Measurements from ENCODE around the gene OR1F1. TPM values are rescaled to one million over a fixed set of nuclear protein-coding genes. Genes with fewer than 3 reads are reported as not detected.

OR1F1 gene
- total and polyA plus RNA-seq, 2 of the 8 experiments (the other 6 are each of a cell fraction or from before 2014, with no cell fraction given): 0.52 to 1.2 TPM

DNA sequence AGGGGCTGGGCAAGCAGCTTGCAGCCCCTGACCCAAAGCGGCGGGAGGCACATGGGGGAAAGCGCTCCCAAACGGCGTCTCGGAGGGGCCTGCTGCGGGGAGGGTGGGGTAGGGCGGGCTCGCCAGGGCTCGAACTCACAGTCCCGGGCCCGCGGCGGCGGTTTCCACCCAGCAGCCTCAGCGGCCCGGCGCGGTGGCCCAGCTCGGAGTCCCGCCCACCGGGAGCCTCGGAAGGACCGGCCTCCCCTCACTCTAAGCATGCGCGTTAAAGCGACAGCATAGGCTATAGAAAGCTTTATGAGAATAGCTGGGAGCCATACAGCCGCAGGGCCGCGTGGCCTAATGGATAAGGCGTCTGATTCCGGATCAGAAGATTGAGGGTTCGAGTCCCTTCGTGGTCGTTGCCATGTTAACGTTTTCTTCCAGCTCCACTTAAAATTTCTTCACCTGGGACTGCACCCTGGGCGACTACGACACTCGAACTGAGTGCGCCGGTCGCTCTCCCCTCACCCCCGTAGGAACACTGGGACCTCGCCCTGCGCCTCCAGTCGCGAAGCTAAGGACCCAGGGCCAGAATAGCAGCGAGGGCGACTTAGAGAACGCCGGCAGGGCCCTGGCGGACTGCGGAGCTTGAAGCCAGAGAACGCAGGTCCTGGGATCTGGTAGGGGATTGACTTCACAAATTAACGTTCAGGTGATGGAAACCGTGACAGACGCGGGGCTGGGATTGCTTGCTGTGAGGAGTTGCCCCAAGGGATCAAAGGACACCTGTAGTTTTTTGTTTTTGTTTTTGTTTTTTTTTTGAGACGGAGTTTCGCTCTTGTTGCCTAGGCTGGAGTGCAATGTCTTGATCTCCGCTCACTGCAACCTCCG, 37.4 kb upstream of the OR1F1 start:
- H3K23me2 ChIP-seq (ENCODE audit: low read depth, low read length): peaks cover 12% of the 10 kb centered on the region; the same call in 1 of the 2 replicates
- TF ChIP-seq NANOG (IDR thresholded peaks at IDR 0.05; ENCODE audit: insufficient read depth, low read depth, low read length, poor library complexity, severe bottlenecking) (peak; percentile 24), KDM4A (IDR thresholded peaks at IDR 0.05; ENCODE audit: low read depth, low read length, severe bottlenecking) (no peak), CTBP2 (IDR thresholded peaks at IDR 0.05; ENCODE audit: borderline replicate concordance, insufficient read depth, insufficient read length, low read length) (no peak), CHD1 (IDR thresholded peaks at IDR 0.05; ENCODE audit: low read depth, low read length) (no peak), RXRA (IDR thresholded peaks at IDR 0.05; ENCODE audit: insufficient read depth, low read depth, low read length) (no peak), KDM5A (IDR thresholded peaks at IDR 0.05; ENCODE audit: low read length) (no peak), SIN3A (conservative IDR thresholded peaks at IDR 0.05 in 1 of 2, IDR thresholded peaks at IDR 0.05 in 1 of 2; ENCODE audit: low read depth in 1 of 2, low read length in 2 of 2) (no peak; a peak in 1 of 4 replicates), GABPA (IDR thresholded peaks at IDR 0.05; ENCODE audit: borderline replicate concordance, insufficient read depth, low read length) (0 out of 2 replicates have a peak, but pooled peaks have one; percentile 3), PHF8 (conservative IDR thresholded peaks at IDR 0.05; ENCODE audit: low read depth, low read length) (no peak)

More for the DNA sequence above, 37.4 kb upstream of the OR1F1 start:
- Histone ChIP-seq H3K18ac (ENCODE audit: extremely low read depth, low read length) (peak overlapping the region; percentile 93; the same call in 1 of the 2 replicates), H3K56ac (replicated peaks; ENCODE audit: insufficient read length, low read depth, low read length) (peak overlapping the region; percentile 81), H3K4me1 (replicated peaks in 1 of 4; ENCODE audit: control insufficient read depth in 3 of 4, insufficient read depth in 4 of 4, low read length in 3 of 4) (peaks cover 0 to 5% (median 3%) of the 10 kb centered on the region in 4 experiments; a peak in 4 of 7 replicates), H4K5ac (ENCODE audit: insufficient read length, low read depth, low read length) (peak overlapping the region; percentile 55), H3K9ac (replicated peaks in 1 of 4; ENCODE audit: extremely low read depth in 1 of 4, low read depth in 3 of 4, low read length in 3 of 4) (peak overlapping the region in 2 of 4 experiments; percentile 53 to 56; a peak in 4 of 7 replicates), H3K27me3 (replicated peaks in 1 of 4; ENCODE audit: control insufficient read depth in 3 of 4, extremely low read depth in 1 of 4, insufficient read depth in 3 of 4, low read length in 3 of 4) (peaks cover 0 to 18% (median 12%) of the 10 kb centered on the region in 4 experiments; a peak in 5 of 7 replicates), H3K4ac (replicated peaks; ENCODE audit: insufficient read length, low read depth, low read length) (no peak overlapping the region), H4K8ac (ENCODE audit: extremely low read depth, insufficient read depth, low read length) (peak overlapping the region; percentile 90; the same call in 1 of the 2 replicates), H3K27ac (ENCODE audit: low read depth, low read length) (no peak overlapping the region), H3K4me2 (ENCODE audit: insufficient read depth in 1 of 2, low read depth in 2 of 2, low read length in 2 of 2) (peak overlapping the region; percentile 73 to 91), H2BK5ac (ENCODE audit: low read depth, low read length) (peak overlapping the region; percentile 85; the same call in 1 of the 2 replicates), H3K4me3 (ENCODE audit: extremely low read depth in 1 of 4, insufficient read depth in 2 of 4, low read depth in 3 of 4, low read length in 4 of 4) (peak overlapping the region; percentile 68 to 90 (median 74)), H2BK120ac (replicated peaks; ENCODE audit: low read depth, low read length) (no peak overlapping the region), H2BK12ac (ENCODE audit: low read depth, low read length) (no peak overlapping the region), H2AFZ (ENCODE audit: low read length) (peak overlapping the region; percentile 68; the same call in 1 of the 2 replicates), H2BK20ac (ENCODE audit: low read length) (no peak overlapping the region), H2BK15ac (ENCODE audit: low read length) (0 out of 2 replicates have a peak overlapping the region, but pooled peaks have one; percentile 46), H3K79me1 (ENCODE audit: low read depth, low read length) (no peaks in the 10 kb centered on the region), H2AK5ac (ENCODE audit: low read depth, low read length) (no peak overlapping the region), H4K20me1 (replicated peaks in 1 of 2; ENCODE audit: control insufficient read depth in 1 of 2, insufficient read depth in 2 of 2, low read length in 2 of 2) (peaks cover 0 to 2% of the 10 kb centered on the region in 2 experiments), H4K91ac (replicated peaks; ENCODE audit: insufficient read length, low read length) (peak overlapping the region; percentile 94), H3K23ac (ENCODE audit: insufficient read length) (no peak overlapping the region), H3K9me3 (ENCODE audit: insufficient read depth in 2 of 2, low read depth in 1 of 2, low read length in 1 of 2) (no peaks in the 10 kb centered on the region), H3K36me3 (ENCODE audit: control insufficient read depth in 2 of 4, insufficient read depth in 4 of 4, low read length in 3 of 4) (no peaks in the 10 kb centered on the region), H3K14ac (ENCODE audit: insufficient read length) (peak overlapping the region; percentile 91), H3K79me2 (ENCODE audit: control insufficient read depth in 1 of 2, insufficient read depth in 2 of 2, low read length in 2 of 2) (no peaks in the 10 kb centered on the region)
- 3% methylated on average over 58 of the region's 62 CpGs; no CpG with 5 or more reads in 1 of the 2 experiments for WGBS, 2 experiments (ENCODE audit: extremely low coverage in 1 of 2, insufficient coverage in 1 of 2, insufficient read length in 1 of 2, insufficient replicate concordance in 2 of 2, low coverage in 1 of 2, low lambda C conversion rate in 2 of 2, missing lambda C conversion rate in 1 of 2)
- DNase-seq (ENCODE audit: low read depth in 1 of 2, low spot score in 2 of 2): peak; percentile 96 to 100
- CTCF ChIA-PET (ENCODE audit: partially characterized antibody): interaction anchor here (0.6 to 10.9 kb wide), 11 partner anchors 8 to 75 kb away, joined by 3 to 174 read pairs (median 10); partner anchors contain the start of genes ZNF205 and ZNF213
- POLR2A ChIA-PET (ENCODE audit: partially characterized antibody): interaction anchor here (0.7 to 8.6 kb wide), 19 partner anchors 8 to 308 kb away, joined by 3 to 69 read pairs (median 4); partner anchors contain the start of genes ZNF200, ZNF213 and ZSCAN10
- FAIRE-seq: no peak
